Measurements from ENCODE around the gene SMIM3. TPM values are rescaled to one million over a fixed set of nuclear protein-coding genes. Genes with fewer than 3 reads are reported as not detected.
"Not testable (repeated sequence)": the region's sequence is repeated elsewhere in the genome, so short reads cannot be mapped to it uniquely, and the experiment has no call there.

The SMIM3 gene
- polyA plus RNA-seq, 1 donor, result 7.0 TPM

- not testable (repeated sequence) for DNase-seq (ENCODE audit: low read depth)
These were observed 14.9 kb downstream of the SMIM3 start for GRCh38 chr5:150793423-150793888.

DNA sequence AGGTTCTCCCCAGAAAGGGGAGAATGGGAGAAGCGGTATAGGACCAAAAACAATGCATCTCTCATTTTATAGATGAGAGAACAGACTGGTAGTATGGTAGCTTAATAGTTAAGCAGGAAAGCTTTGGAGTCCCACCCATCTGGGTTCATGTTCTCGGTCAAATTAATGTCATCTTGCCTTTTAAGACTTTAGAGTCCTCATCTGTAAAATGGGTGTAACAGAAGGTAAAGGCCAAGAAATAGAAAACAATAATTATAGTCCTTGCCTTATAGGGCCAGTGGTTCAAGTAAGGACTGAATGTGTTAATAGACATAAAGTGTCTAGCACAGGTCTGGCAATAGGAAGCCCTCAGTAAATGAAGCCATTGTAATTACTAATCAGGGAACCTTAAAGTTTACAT is 16.4 kb downstream of the SMIM3 start:
- DNase-seq (ENCODE audit: low read depth), result no peak

- DNase-seq (ENCODE audit: low read depth), result no peak
These were observed 18.8 kb downstream of the SMIM3 start for GRCh38 chr5:150797384-150797783.

- DNase-seq (ENCODE audit: low read depth), result peak; percentile 62
These were observed 22.8 kb downstream of the SMIM3 start for GRCh38 chr5:150801117-150801927.

- no peak for DNase-seq (ENCODE audit: low read depth)
These were observed 25.8 kb downstream of the SMIM3 start for GRCh38 chr5:150804388-150804787.

DNA sequence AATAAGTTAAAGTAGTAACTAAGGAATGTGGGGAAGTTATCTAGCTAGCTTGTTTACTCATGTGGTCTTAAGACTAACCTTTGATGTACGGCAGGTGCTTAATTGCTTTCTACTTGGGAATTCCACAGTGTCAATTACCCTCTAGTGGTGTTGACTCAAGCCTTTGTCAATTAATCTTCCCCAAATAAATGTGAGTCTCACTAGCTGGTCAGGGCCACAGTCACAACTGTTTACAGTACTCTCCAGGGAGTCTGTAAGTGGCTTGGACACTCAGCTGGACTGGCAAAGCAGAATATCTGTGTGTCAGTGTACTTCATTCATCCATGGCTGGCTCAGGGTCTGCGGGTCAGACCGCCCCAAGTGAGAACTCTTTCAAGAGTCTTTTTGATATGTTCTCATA is 30.8 kb downstream of the SMIM3 start:
- DNase-seq (ENCODE audit: low read depth), result no peak

GRCh38 chr5:150815010-150815409 is 36.5 kb downstream of the SMIM3 start:
- DNase-seq (ENCODE audit: low read depth), result no peak

- no peak for DNase-seq (ENCODE audit: low read depth)
These were observed 38.4 kb downstream of the SMIM3 start for GRCh38 chr5:150816946-150817345.

DNA sequence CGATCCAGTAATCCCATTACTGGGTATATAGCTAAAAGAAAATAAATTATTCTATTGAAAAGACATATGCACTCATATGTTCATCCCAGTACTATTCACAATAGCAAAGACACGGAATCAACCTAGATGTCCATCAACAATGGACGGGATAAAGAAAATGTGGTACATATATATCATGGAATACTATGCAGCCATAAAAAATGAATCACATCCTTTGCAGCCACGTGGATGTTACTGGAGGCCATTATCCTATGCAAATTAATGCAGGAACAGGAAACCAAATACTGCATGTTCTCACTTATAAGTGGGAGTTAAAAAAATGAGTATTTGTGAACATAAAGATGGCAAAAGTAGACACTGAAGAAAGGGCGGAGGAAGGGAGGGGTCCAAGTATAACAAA is 51.2 kb downstream of the SMIM3 start:
- DNase-seq (ENCODE audit: low read depth), result no peak

DNA sequence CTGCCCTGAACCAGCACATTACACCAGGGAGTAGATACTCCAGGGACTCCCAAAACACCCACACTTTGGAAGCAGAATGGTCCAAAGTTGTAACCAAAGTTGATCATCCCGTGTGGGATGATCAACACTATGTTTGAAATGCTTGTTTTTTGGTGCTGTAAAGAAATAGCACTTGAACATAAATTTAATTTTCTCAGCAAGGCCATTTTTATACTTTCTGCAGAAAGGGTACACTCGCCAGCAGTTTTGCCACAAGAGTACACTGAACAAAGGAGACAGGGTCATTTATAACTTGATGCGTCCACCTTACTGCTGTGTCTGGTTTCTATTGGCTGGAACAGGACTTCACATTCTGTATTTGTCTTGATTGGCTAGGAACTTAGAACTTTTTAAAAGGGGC is 53.3 kb downstream of the SMIM3 start:
- DNase-seq (ENCODE audit: low read depth), result not testable (repeated sequence)

- no peak for DNase-seq (ENCODE audit: low read depth)
These were observed 57.5 kb downstream of the SMIM3 start for GRCh38 chr5:150836064-150836463.

DNA sequence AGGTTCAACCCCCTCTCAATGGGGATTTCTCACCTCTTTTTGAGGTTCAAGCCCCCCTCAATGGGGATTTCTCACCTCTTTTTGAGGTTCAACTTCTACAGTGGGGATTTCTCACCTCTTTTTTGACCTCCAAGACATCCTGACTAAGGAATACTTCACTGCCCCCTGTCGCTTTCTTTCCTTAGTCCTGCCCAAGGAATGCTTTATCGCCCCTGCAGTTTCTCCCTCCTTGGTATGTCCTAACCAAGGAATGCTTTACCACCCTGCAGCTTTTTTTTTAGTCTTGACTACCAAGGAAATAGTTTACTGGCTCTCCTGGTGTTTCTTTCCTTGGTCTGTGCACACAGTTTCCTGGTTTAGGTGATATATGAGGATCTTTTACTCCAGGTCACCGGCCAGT is 58.1 kb downstream of the SMIM3 start:
- no peak for DNase-seq (ENCODE audit: low read depth)

GRCh38 chr5:150845185-150845859 is 66.8 kb downstream of the SMIM3 start:
- DNase-seq (ENCODE audit: low read depth), result not testable (repeated sequence)

GRCh38 chr5:150846308-150846653 is 67.7 kb downstream of the SMIM3 start, which contains the start of gene IRGM:
TSS of gene IRGM (plus strand) at chr5:150846521. CDS start at chr5:150848124, 1,603 bp downstream.
- not testable (repeated sequence) for DNase-seq (ENCODE audit: low read depth)

Other genes starting within 250 kb of the SMIM3 start
- 32.3 TPM for gene SYNPO, start 138.1 kb upstream of the SMIM3 start, polyA plus RNA-seq (ENCODE audit: insufficient read length)
- 13.7 TPM for gene MYOZ3, start 117.5 kb upstream of the SMIM3 start, polyA plus RNA-seq (ENCODE audit: insufficient read length)
- 42.0 TPM for gene RBM22, start 77.7 kb upstream of the SMIM3 start, polyA plus RNA-seq (ENCODE audit: insufficient read length)
- gene DCTN4, start 19.7 kb upstream of the SMIM3 start, polyA plus RNA-seq (ENCODE audit: insufficient read length), result 40.4 TPM
- not detected for gene IRGM, start 67.8 kb downstream of the SMIM3 start, polyA plus RNA-seq (ENCODE audit: insufficient read length)
- 8.9 TPM for gene ZNF300, start 126.2 kb downstream of the SMIM3 start, polyA plus RNA-seq (ENCODE audit: insufficient read length)
- 45.0 TPM for gene GPX3, start 241.8 kb downstream of the SMIM3 start, polyA plus RNA-seq (ENCODE audit: insufficient read length)

Data from forelimb muscle (tissue), 1 donor.